Transverse colon (tissue), 4 donors: ENCODE results near the gene FBXO36. TPM values are rescaled to one million over a fixed set of nuclear protein-coding genes. Genes with fewer than 3 reads are reported as not detected.

ENCODE experiments used
- DNase-seq: peaks from one replicate; pipeline ENCODE4 v3.0.0-alpha.2; 2019
- H3K27ac ChIP-seq, 4 donors: fragments of 200-600 bp; sonication (generic); 2 replicates each; pipeline ENCODE4 v1.5.1; 2016 to 2018; ENCODE audit warnings: inconsistent platforms in 4 of 4
- H3K27me3 ChIP-seq: fragments of 200-600 bp; sonication (generic); 2 replicates; pipeline ENCODE4 v1.5.1; 2017; ENCODE audit warnings: inconsistent platforms
- H3K36me3 ChIP-seq, 4 donors: fragments of 200-600 bp; sonication (generic); 2 replicates each; pipeline ENCODE4 v1.5.1; 2017 to 2019; ENCODE audit warnings: inconsistent platforms in 4 of 4
- H3K4me1 ChIP-seq, 4 donors: fragments of 200-600 bp; sonication (generic); 2 replicates each; pipeline ENCODE4 v1.5.1; 2017 to 2020; ENCODE audit warnings: inconsistent platforms in 4 of 4
- H3K4me3 ChIP-seq, 4 donors: fragments of 200-600 bp; sonication (generic); 1 replicate in 1 of 4; 2 replicates in 3 of 4; pipeline versions ENCODE4 v1.5.1 to v1.6.1; 2017 to 2019; ENCODE audit warnings: inconsistent platforms in 4 of 4
- H3K9me3 ChIP-seq, 2 donors: fragments of 200-600 bp; sonication (generic); 2 replicates each; pipeline ENCODE4 v1.5.1; 2017 to 2019; ENCODE audit warnings: inconsistent platforms in 2 of 2
- CTCF ChIP-seq, 5 experiments: fragments of 200-600 bp in 3 of 5; fragments of 450-650 bp in 2 of 5; sonication (generic) in 3 of 5; IDR thresholded peaks; 1 replicate in 2 of 5; 2 replicates in 3 of 5; pipeline ENCODE4 v1.5.1; 2016 to 2017; ENCODE audit warnings: antibody characterized with exemption in 5 of 5, inconsistent platforms in 3 of 5, mild to moderate bottlenecking in 2 of 5, moderate library complexity in 1 of 5
- EP300 ChIP-seq: sonication (generic); formaldehyde crosslinking; IDR thresholded peaks from one replicate; pipeline ENCODE4 v1.6.1; 2017; ENCODE audit warnings: antibody characterized with exemption, low read depth
- POLR2A ChIP-seq: fragments of 450-650 bp; IDR thresholded peaks from one replicate; pipeline ENCODE4 v1.6.1; 2016; ENCODE audit warnings: antibody characterized with exemption, mild to moderate bottlenecking, moderate library complexity
- POLR2AphosphoS5 ChIP-seq, 3 donors: sonication (generic); formaldehyde crosslinking; IDR thresholded peaks; one replicate each; pipeline ENCODE4 v1.6.1; 2016; ENCODE audit warnings: antibody characterized with exemption in 3 of 3
- WGBS, 2 donors: methylation state at CpG; one replicate each; pipeline ENCODE4 v1.1.5; 2018; ENCODE audit warnings: low coverage in 1 of 2; 5-methylcytosine and 5-hydroxymethylcytosine counted together
- in situ Hi-C, 4 donors: fragments of 200-750 bp; cut with MboI; loops; one replicate each; pipeline versions ENCODE4 v1.15.0 to v1.15.1; 2017; ENCODE audit warnings: low sequenced_read_pairs in 3 of 4, low pct_ligation_motif_present in 1 of 4, low pct_unique_long_range_greater_than_20kb in 1 of 4
- intact Hi-C: fragments of 100-400 bp; cut with DNase I; formaldehyde crosslinking; loops from one replicate; pipeline ENCODE4 v1.15.1; 2023; ENCODE audit warnings: low total_unique reads
- total RNA-seq, 4 donors: library from RNA; depleted of rRNA; stranded (reverse); fragments of >200 nt; gene quantifications; one replicate each; pipeline ENCODE4 v1.1.0, GENCODE V29; 2016

The FBXO36 gene
- total RNA-seq, 4 donors from 2014 or later = 0.60 to 2.1 (median 1.3) TPM

- Histone ChIP-seq H3K27me3 (no peaks in the 10 kb centered on the region), H3K4me1 (peaks cover 0 to 13% (median 0%) of the 10 kb centered on the region in 4 donors), H3K4me3 (no peak overlapping the region), H3K27ac (no peak overlapping the region), H3K9me3 (no peaks in the 10 kb centered on the region), H3K36me3 (no peaks in the 10 kb centered on the region)
- in situ Hi-C loops = no loop called here
- WGBS, 2 donors = 69 to 83% methylated on average over 1 of the region's 1 CpG
- no peak for DNase-seq
- TF ChIP-seq POLR2AphosphoS5 (IDR thresholded peaks at IDR 0.05) (no peak), EP300 (no peak), CTCF (IDR thresholded peaks at IDR 0.05) (no peak), POLR2A (no peak)
- intact Hi-C loops = no loop called here
Measured at GRCh38 chr2:229887441-229887840, 34.9 kb upstream of the FBXO36 start.

- WGBS, 2 donors = 94 to 100% methylated on average over 1 of the region's 1 CpG
- Histone ChIP-seq H3K36me3 (no peaks in the 10 kb centered on the region), H3K4me3 (no peak overlapping the region), H3K9me3 (no peaks in the 10 kb centered on the region), H3K27ac (no peak overlapping the region), H3K27me3 (no peaks in the 10 kb centered on the region), H3K4me1 (peaks cover 0 to 13% (median 0%) of the 10 kb centered on the region in 4 donors)
- intact Hi-C loops (no loop called here), in situ Hi-C loops (no loop called here)
- DNase-seq = no peak
- TF ChIP-seq POLR2AphosphoS5 (IDR thresholded peaks at IDR 0.05) (no peak), POLR2A (no peak), EP300 (no peak), CTCF (IDR thresholded peaks at IDR 0.05) (no peak)
Measured at GRCh38 chr2:229888031-229888430, 34.3 kb upstream of the FBXO36 start.

GRCh38 chr2:229889023-229889422 is 33.3 kb upstream of the FBXO36 start:
- DNase-seq = no peak
- no peak overlapping the region for H3K27ac ChIP-seq
- intact Hi-C loops (no loop called here), in situ Hi-C loops (no loop called here)
- WGBS, 2 donors = 91 to 100% methylated on average over 1 to 2 of the region's 2 CpGs
- H3K9me3 ChIP-seq = no peaks in the 10 kb centered on the region
- no peak for TF ChIP-seq EP300
- TF ChIP-seq POLR2A = no peak
- no peak for TF ChIP-seq POLR2AphosphoS5 (IDR thresholded peaks at IDR 0.05)
- no peak for TF ChIP-seq CTCF (IDR thresholded peaks at IDR 0.05)
- no peaks in the 10 kb centered on the region for H3K36me3 ChIP-seq
- no peak overlapping the region for H3K4me3 ChIP-seq
- no peaks in the 10 kb centered on the region for H3K27me3 ChIP-seq
- peaks cover 0 to 13% (median 0%) of the 10 kb centered on the region in 4 donors for H3K4me1 ChIP-seq

- intact Hi-C loops = no loop called here
- TF ChIP-seq POLR2AphosphoS5 (IDR thresholded peaks at IDR 0.05) (no peak), CTCF (IDR thresholded peaks at IDR 0.05) (no peak), POLR2A (no peak), EP300 (no peak)
- in situ Hi-C loops = no loop called here
Measured at GRCh38 chr2:229896857-229897256, 25.4 kb upstream of the FBXO36 start.

More at GRCh38 chr2:229896857-229897256, 25.4 kb upstream of the FBXO36 start:
- Histone ChIP-seq H3K4me3 (no peak overlapping the region), H3K36me3 (no peaks in the 10 kb centered on the region), H3K4me1 (peaks cover 0 to 19% (median 0%) of the 10 kb centered on the region in 4 donors), H3K27me3 (no peaks in the 10 kb centered on the region), H3K27ac (no peak overlapping the region), H3K9me3 (no peaks in the 10 kb centered on the region)
- 47 to 67% methylated on average over 1 of the region's 1 CpG for WGBS, 2 donors
- no peak for DNase-seq
